ENCODE data around the gene IFNL1.
"Not testable (repeated sequence)": the region's sequence is repeated elsewhere in the genome, so short reads cannot be mapped to it uniquely, and the experiment has no call there.

IFNL1 gene

GRCh38 chr19:39296055-39296645 is at the start of gene IFNL1:
Gene IFNL1 (plus strand): TSS chr19:39296407. CDS start chr19:39296422, 15 bp downstream.
- DNase-seq, result no peak

GRCh38 chr19:39246951-39247669 is 49.1 kb upstream of the IFNL1 start:
- peak; percentile 16 for DNase-seq

DNA sequence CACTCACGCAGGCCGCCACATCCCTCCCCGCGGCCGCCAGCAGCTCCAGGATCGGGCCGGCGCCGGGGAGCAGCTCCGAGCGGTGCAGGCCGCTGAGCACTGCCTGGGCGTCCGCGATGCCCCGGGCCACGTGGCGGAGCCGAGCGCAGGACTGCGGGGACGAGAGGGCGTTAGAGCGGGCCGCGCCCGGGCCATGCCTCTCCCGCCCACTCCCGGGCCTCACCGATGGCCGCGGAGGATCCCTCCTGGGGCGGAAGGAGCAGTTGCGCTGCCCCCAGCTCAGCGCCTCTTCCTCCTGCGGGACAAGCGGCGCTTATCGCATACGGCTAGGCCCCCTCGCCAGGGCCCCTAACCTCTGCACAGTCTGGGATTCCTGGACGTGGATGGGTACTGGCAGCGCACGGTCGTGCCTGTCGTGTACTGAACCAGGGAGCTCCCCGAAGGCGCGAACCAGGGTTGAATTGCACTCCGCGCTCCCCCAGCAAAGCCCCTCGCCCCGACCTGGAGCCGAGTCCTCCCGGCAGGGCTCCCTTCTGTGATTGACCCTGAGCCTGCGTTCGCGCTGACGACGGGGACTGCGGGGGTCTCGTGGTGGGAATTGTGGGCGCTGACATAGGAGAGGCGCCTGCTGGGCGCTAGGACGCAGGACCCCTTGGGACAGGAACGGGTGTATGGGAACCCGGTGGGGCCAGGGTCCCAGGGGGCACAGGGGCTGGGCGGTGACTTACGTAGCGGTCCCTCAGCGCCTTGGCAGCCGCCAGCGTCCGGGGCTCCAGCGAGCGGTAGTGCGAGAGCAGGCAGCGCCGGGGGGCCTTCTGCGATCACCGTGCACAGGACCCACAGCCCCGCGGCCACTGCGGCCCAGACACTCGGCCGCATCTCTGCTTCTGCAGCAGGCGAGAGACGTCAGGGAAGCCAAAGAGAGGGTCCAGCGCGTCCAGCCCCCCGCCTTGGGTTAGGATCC is 48.2 kb upstream of the IFNL1 start:
- DNase-seq, result no peak

GRCh38 chr19:39248806-39249205 is 47.4 kb upstream of the IFNL1 start, which contains the start of gene IFNL4:
Gene IFNL4 (minus strand): TSS chr19:39248856.
- no peak for DNase-seq

GRCh38 chr19:39251081-39251480 is 45.1 kb upstream of the IFNL1 start:
- DNase-seq, result no peak

- no peak for DNase-seq
These were observed 44.4 kb upstream of the IFNL1 start for GRCh38 chr19:39251846-39252245.

DNA sequence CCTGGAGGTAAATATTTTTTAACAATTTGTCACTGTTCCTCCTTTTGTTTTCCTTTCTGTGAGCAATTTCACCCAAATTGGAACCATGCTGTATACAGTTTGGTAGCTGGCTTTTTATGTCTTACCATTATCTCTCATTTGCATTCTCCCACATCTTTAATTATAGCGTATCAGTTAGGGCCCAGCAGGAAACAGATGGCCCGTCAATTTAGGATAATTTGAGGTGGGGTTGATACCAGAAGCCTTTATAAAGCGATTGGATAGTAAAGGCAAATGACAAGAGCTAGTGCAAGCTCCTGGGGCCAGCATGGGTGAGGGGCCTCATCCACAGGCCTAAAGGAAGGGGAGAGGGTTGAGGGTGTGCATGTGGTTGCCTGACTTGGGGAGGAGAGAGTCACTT is 43.7 kb upstream of the IFNL1 start:
- peak; percentile 83 for DNase-seq

- DNase-seq, result no peak
These were observed 42.6 kb upstream of the IFNL1 start for GRCh38 chr19:39253374-39254149.

GRCh38 chr19:39254531-39255345 is 41.5 kb upstream of the IFNL1 start:
- no peak for DNase-seq

DNA sequence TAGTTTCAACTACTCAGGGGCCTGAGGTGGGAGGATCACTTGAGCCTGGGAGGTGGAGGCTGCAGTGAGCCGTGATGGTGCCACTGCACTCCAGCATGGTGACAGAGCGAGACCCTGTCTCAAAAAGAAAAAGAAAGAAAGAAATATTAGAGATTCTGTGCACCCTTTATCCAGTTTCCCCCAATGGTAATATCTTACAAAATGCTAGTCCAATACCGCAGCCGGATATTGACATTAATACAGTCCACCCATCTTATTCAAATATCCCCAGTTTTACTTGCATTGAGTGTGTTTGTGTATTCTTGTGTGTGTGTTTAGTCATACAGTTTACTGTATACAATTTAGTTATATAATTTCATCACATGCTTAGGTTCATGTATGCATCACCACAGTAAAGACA is 39.0 kb upstream of the IFNL1 start:
- DNase-seq, result no peak

DNA sequence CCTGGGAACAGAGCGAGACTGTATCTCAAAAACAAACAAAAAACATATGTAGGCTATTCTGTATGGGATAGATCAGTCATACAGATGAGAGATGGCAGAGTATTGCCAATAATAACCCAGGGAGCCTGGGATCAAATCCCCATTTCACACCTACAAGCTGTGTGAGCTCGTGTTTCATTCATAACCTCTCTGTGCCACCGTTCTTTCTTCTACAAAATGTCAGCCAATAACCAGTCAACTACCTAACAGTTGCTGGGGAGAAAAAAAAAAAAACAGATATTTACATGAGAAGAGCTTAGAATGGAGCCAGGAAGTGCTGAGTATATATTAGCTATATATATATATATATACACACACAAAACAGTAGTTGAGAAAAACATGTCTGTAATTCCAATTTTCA is 34.5 kb upstream of the IFNL1 start:
- DNase-seq, result no peak

GRCh38 chr19:39262496-39262895 is 33.7 kb upstream of the IFNL1 start:
- DNase-seq, result no peak

DNA sequence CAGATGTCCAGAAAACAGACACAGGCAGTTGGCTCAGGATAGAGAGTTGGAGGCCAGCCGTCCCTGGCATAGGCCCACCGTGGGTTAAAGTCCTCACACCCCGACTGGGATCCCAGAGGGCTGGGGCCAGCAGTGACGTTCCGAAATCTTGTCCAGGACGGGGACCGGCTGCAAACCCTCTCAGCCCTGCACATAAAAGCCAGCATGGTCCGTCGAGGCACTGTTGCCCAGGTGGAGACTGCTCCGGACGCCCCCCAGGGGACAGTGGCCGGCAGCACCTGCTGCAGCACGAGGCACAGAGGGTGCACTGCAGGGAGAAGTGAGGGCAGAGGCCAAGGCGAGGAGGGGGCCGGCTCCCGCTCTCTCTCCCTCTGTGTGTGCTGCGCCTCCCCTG is 32.3 kb upstream of the IFNL1 start:
- DNase-seq, result no peak

- peak; percentile 20 for DNase-seq
These were observed 31.6 kb upstream of the IFNL1 start for GRCh38 chr19:39264306-39265290.

DNA sequence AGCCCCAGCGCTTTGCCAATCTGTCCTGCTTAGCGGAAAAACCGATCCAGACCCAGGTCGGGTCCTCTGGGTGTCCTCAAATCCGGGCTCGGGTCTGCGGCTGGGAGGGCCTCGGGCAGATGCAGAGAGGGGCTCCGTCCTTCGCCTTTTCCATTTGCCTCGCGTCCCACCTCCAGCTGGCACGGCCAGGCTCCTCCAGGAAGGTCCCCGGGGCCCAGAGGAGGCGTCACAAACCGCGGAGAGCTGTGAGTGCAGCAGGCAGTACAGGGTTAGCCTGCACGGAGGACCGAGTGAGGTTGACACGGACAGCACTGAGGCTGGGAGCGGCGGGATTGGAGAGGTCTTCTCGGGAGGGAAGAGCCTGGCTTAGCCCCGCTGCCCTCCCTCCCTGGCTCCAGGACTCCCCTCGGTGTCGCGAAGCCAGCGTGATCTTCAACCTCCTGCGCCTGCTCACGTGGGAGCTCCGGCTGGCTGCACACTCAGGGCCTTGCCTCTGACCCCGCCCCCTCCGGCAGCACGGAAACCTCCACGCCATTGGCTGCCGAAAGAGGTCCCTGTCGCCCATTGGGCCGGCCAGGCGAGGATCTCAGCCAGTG is 30.8 kb upstream of the IFNL1 start:
- peak; percentile 36 for DNase-seq

GRCh38 chr19:39268085-39268484 is 28.1 kb upstream of the IFNL1 start, which contains the start of gene IFNL2:
Gene IFNL2 (plus strand): TSS chr19:39268396. CDS start chr19:39268569, 173 bp downstream.
- not testable (repeated sequence) for DNase-seq

- not testable (repeated sequence) for DNase-seq
These were observed 27.5 kb upstream of the IFNL1 start for GRCh38 chr19:39268531-39269223.

GRCh38 chr19:39269369-39269768 is 26.8 kb upstream of the IFNL1 start:
- not testable (repeated sequence) for DNase-seq
